ENCODE data around the gene CIAO2B.
"Not testable (repeated sequence)": the region's sequence is repeated elsewhere in the genome, so short reads cannot be mapped to it uniquely, and the experiment has no call there.

The CIAO2B gene

DNA sequence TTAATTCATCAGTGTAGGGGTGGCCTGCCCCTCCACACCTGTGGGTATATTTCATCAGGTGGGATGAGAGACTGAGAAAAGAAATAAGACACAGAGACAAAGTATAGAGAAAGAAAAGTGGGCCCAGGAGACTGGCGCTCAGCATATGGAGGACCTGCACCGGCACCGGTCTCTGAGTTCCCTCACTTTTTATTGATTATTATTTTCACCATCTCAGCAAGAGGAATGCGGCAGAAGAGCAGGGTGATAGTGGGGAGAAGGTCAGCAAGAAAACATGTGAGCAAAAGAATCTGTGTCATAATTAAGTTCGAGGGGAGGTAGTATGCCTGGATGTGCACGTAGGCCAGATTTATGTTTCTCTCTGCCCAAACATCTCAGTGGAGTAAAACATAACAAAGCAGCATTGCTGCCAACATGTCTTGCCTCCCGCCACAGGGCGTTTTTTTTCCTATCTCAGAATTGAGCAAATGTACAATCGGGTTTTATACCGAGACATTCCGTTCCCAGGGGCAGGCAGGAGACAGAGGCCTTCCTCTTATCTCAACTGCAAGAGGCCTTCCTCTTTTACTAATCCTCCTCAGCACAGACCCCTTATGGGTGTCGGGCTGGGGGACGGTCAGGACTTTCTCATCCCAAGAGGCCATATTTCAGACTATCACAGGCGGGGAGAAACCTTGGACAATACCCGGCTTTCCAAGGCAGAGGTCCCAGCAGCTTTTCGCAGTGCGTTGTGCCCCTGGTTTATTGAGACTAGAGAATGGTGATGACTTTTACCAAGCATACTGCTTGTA, 21.4 kb upstream of the CIAO2B start:
- not testable (repeated sequence) for DNase-seq (ENCODE audit: low read depth)

DNA sequence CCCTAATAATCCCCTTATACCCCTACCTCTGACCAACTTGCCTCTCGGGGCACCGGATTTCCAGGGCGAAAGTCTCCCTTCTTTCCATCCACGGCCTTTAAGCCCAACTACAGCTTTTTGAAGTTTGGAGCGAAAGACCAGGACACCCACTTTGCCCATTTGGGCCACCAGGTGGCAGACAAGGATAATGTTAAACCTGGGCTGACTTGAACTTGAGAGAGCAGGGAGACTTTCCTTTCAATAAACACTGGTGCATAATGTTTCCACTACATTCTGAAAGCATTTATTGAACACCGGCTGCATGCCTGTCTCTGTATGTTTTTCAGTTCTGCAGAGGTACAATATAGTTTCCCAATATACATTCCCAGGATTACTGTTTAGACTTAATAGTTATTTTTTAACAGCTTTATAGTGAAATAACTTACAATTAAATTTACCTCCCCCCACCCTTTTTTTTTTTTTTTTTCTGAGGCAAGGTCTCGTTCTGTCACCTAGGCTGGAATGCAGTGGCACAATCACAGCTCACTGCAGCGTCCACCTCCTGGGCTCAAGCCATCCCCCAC, 20.0 kb upstream of the CIAO2B start:
- peak; percentile 29 for DNase-seq (ENCODE audit: low read depth)

DNA sequence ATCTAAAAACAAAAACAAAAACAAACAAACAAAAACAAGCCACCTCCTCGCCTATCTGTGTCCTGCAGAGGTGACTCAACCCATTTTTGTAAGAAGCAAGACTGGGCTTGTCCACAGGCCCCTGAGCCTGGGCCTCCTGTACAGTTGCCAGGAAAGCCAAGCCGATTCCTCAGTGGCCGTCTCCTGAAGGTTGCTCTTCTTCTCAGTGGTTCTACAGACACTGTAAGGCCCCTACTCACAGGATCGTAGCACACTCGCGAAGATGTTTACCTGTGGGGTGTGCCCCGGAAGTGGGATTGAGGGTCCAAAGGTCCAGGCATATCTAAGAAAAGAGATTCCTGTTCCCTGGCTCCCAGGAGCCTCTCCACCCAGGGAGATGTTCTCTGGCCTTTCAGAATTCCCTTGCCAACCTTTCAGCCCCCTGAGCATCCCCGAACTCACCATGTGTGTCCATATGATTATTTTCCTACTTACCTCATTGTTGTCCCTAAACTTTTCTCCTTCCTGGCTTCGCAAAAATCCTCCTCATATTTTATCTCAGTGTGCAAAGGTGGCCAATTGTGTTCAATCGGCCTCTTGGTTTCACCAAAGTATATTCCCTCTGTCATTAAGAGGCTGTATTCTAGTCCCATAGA, 19.4 kb upstream of the CIAO2B start:
- no peak for DNase-seq (ENCODE audit: low read depth)

DNA sequence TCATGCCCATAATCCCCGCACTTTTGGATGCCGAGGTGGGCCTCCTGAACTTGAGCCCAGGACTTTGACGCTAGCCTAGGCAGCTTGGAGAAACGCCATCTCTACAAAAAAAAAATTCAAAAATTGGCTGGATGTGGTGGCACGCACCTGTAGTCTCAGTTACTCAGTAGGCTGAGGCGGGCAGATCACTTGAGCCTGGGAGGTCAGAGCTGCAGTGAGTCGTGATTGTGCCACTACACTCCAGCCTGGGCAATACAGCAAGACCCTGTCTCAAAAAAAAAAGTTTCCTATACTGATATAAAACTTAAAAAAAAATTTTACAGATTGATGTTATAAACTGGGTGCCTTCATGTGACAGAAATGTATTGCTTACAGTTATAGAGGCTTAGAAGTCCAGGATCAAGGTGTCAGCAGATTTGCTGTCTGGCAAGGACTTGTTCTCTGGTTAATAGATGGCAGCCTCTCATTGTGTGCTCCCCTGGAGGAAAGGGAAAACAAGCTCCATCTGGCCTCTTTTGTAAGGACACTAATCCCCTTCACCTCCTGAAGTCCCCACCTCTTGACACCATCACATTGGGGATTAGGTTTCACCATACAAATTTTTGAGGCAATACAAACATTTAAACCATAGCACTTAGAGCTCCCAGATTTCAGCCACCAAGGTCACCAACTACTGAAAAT, 18.4 kb upstream of the CIAO2B start:
- no peak for DNase-seq (ENCODE audit: low read depth)

- DNase-seq (ENCODE audit: low read depth): no peak
Measured at GRCh38 chr16:66950971-66951790, 17.0 kb upstream of the CIAO2B start.

DNA sequence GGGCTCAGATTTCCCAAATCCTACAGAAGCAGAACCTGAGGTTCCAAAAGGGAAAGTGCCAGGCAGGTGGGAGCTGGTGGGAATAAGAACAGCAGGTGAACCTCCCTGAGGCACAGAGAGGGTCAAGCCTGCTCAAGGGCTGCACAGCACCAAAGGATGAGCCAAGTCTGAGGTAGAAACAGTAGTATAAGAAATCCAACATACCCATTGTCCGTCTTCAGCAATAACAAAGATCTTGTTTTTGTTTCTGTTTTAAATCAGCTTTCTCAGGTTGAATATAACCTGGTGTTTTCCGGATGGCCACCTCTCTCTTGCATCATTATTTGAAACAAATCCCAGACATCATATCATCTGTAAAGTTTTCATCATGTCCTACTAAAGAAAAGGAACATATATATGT, 16.2 kb upstream of the CIAO2B start:
- DNase-seq (ENCODE audit: low read depth): no peak

GRCh38 chr16:66949472-66949871, 15.3 kb upstream of the CIAO2B start:
- DNase-seq (ENCODE audit: low read depth): no peak

DNA sequence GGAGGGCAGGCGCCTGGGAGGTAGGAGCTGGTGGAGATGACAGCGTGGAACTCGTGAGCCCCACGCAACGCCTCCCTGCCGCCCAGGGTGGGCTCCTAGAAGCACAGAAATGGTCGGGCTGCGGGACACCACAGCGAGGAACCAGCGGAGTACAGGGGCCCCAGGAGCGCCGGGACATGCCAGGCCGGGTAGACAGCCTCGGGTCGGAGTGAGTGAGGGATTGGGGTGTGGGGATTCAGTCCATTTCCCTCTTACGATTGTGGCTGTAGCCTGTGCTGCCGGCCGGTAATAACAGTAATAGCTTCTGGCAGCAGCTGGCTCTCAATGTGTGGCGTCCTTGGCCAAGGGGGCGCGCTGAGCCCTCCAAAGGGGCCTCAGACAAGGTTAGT, 14.6 kb upstream of the CIAO2B start:
- no peak for DNase-seq (ENCODE audit: low read depth)

- no peak for DNase-seq (ENCODE audit: low read depth)
Measured at GRCh38 chr16:66948134-66948836, 14.1 kb upstream of the CIAO2B start.

DNA sequence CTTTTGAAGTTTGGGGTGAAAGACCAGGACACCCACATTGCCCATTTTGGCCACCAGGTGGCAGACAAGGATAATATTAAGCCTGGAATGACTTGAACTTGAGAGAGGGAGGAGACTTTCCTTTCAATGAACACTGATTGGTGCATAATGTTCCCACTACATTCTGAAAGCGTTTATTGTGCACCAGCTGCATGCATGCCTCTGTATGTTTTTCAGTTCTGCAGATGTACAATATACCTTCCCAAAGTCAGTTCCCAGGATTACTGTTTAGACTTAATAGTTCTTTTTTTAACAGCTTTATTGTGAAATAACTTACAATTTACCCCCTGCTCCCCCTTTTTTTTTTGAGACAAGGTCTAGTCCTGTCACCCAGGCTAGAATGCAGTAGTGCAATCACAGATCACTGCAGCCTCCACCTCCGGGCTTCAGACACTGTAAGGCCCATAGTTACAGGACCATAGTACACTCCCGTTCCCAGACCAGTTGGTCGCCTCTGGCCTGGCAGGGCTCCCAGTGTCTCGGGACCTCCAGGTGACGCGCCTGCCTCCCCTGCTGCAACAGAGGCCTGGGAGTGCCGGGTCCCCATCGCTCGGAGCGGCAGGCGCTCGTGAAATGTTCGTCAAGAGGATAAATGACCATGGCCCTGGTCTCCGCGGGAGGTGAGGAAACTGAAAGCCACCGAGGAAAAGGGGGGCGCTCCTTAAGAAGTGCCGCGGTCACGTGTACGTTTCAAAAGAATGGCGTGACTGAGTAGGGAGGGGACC, 13.3 kb upstream of the CIAO2B start:
- DNase-seq (ENCODE audit: low read depth): peak; percentile 58

- DNase-seq (ENCODE audit: low read depth): no peak
Measured at GRCh38 chr16:66946974-66947301, 12.7 kb upstream of the CIAO2B start.

- DNase-seq (ENCODE audit: low read depth): no peak
Measured at GRCh38 chr16:66946541-66946940, 12.3 kb upstream of the CIAO2B start.

DNA sequence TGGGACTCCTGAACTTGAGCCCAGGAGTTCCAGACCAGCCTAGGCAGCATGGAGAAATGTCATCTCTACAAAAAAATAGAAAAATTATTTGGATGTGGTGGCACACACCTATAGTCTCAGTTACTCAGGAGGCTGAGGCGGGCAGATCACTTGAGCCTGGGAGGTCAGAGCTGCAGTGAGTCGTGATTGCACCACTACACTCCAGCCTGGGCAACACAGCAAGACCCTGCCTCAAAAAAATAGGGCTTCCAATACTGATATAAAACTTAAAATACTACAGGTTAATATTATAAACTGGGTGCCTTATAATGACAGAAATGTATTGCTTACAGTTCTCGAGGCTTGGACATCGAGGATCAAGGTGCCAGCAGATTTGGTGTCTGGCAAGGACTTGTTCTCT, 11.7 kb upstream of the CIAO2B start:
- no peak for DNase-seq (ENCODE audit: low read depth)

DNA sequence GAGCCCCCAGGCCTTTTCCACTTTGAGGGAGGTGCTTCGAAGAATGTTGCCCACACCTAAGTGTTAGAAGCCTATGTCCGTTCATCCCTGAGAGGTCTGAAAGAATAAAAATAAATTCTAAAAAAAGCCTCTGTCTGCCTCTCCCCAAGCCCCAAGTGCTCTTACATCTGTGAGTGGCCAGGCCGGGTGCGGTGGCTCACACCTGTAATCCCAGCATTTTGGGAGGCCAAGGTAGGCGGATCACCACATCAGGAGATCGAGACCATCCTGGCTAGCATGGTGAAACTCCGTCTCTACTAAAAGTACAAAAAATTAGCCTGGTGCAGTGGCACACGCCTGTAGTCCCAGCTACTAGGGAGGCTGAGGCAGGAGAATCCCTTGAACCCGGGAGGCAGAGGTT, 10.8 kb upstream of the CIAO2B start:
- not testable (repeated sequence) for DNase-seq (ENCODE audit: low read depth)

GRCh38 chr16:66944054-66944441, 9.8 kb upstream of the CIAO2B start:
- DNase-seq (ENCODE audit: low read depth): no peak

DNA sequence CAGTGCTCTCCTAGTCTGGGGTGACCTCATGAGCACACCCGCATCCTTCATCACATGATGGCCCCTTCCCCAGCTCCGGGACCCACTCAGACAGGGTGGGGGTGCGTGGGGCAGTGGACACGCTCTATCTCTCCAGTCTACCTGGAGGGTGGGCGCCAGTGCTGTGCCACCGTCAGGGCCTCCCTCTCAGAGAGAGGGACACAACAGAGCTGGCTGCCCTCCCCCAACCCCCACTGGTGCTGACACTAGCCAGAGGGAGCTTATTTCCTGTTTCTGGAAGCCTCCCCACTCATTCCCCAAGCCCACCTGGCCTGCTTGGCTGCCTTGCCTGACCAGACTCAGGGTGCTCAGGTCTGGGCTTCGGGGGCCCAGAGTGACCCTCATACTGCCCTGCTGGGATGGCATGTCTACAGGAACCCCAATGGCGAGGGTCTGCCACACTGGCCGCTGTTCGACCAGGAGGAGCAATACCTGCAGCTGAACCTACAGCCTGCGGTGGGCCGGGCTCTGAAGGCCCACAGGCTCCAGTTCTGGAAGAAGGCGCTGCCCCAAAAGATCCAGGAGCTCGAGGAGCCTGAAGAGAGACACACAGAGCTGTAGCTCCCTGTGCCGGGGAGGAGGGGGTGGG, 9.3 kb upstream of the CIAO2B start:
- no peak for DNase-seq (ENCODE audit: low read depth)

- no peak for DNase-seq (ENCODE audit: low read depth)
Measured at GRCh38 chr16:66942981-66943380, 8.8 kb upstream of the CIAO2B start.

DNA sequence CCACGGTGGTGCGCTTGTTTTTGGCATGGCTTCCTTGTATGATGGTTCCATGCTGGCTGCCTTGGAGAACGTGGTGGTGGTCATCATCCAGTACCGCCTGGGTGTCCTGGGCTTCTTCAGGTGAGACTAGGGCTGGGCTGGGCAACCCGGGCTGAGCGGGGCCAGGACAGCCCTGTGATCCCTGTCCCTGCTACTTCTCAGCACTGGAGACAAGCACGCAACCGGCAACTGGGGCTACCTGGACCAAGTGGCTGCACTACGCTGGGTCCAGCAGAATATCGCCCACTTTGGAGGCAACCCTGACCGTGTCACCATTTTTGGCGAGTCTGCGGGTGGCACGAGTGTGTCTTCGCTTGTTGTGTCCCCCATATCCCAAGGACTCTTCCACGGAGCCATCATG, 6.0 kb upstream of the CIAO2B start:
- DNase-seq (ENCODE audit: low read depth): no peak

DNA sequence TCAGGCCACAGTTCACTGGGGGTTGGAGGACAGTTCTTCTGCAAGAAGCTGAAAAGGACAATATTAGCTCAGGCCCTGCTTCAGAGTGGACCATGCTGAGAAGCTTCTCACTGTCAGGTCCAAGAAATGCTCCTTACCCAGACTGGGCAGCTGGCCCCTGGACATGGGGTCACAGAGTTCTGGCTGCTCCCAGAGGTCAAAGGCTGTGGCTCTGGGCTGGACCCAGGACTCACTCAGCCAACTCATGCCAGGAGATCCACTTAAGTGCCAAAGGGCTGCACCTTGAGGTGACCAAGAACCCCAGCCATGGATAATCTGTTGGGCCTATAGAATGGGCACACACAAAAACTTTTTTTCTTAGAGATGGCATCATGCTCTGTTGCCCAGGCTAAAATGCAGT, 5.2 kb upstream of the CIAO2B start:
- DNase-seq (ENCODE audit: low read depth): no peak

DNA sequence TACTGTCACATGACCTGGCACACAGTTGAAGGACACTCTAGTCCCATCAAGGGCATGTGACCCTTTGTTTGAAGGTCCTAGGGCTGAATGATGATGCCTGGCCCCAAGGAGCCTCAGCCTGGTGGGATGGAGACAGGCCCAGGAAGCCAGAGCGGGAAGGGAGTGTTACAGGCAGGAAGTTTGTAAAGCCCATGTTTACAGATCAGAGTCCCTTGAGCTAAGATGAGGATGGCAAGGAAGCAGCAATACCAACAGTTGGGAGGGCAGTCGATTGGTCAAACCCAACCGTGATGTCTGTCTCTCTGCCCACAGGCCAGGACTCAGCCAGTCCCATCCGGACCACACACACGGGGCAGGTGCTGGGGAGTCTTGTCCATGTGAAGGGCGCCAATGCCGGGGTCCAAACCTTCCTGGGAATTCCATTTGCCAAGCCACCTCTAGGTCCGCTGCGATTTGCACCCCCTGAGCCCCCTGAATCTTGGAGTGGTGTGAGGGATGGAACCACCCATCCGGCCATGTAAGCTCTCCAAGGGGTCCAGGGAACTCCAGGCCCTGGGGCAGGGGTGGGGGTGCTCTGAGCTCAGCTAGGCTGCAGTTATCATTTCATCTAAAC, 3.6 kb upstream of the CIAO2B start:
- no peak for DNase-seq (ENCODE audit: low read depth)

Measured in T-helper 22 cell (primary cell).